Measurements from ENCODE around the gene XPO1. TPM values are rescaled to one million over a fixed set of nuclear protein-coding genes. Genes with fewer than 3 reads are reported as not detected.
"Not testable (repeated sequence)": the region's sequence is repeated elsewhere in the genome, so short reads cannot be mapped to it uniquely, and the experiment has no call there.

Gene XPO1
- total and polyA plus RNA-seq, 4 donors: 15.0 to 149 (median 41.3) TPM

- Histone ChIP-seq H3K4me1 (ENCODE audit: control insufficient read depth in 4 of 4, insufficient read depth in 4 of 4, low read length in 3 of 4) (no peaks in the 10 kb centered on the region), H3K27ac (ENCODE audit: low read depth in 1 of 2, low read length in 2 of 2) (no peak overlapping the region), H3K4me3 (ENCODE audit: low read depth in 1 of 3, low read length in 3 of 3) (no peak overlapping the region), H3K9ac (ENCODE audit: low read depth in 1 of 2, low read length in 2 of 2) (no peak overlapping the region), H3K36me3 (ENCODE audit: control insufficient read depth in 4 of 4, insufficient read depth in 3 of 4, low read depth in 1 of 4, low read length in 3 of 4) (peaks cover 6 to 38% (median 14%) of the 10 kb centered on the region in 4 donors), H3K27me3 (ENCODE audit: control insufficient read depth in 4 of 4, insufficient read depth in 4 of 4, low read length in 3 of 4) (no peaks in the 10 kb centered on the region), H3K9me3 (ENCODE audit: control insufficient read depth in 4 of 4, low read length in 3 of 4) (no peaks in the 10 kb centered on the region)
- 88% methylated on average over 6 of the region's 6 CpGs for WGBS
- TF ChIP-seq ZBTB33 (IDR thresholded peaks at IDR 0.05) (no peak), SP1 (IDR thresholded peaks at IDR 0.05) (no peak), GABPA (IDR thresholded peaks at IDR 0.05 in 1 of 2, conservative IDR thresholded peaks at IDR 0.05 in 1 of 2) (no peak), FOXA2 (IDR thresholded peaks at IDR 0.05) (no peak), ATF3 (IDR thresholded peaks at IDR 0.05) (no peak), MAX (IDR thresholded peaks at IDR 0.05) (no peak), CTCF (IDR thresholded peaks at IDR 0.05; ENCODE audit: low read depth, low read length, missing input control) (no peak), HNF4G (IDR thresholded peaks at IDR 0.05) (no peak), TAF1 (conservative IDR thresholded peaks at IDR 0.05) (no peak), EGR1 (IDR thresholded peaks at IDR 0.05; ENCODE audit: low read depth in 2 of 2) (no peak), FOXA1 (IDR thresholded peaks at IDR 0.05) (no peak), RAD21 (IDR thresholded peaks at IDR 0.05) (no peak), HNF4A (conservative IDR thresholded peaks at IDR 0.05) (no peak)
- DNase-seq (ENCODE audit: low spot score): no peak
Observed at GRCh38 chr2:61478086-61478485, 60.1 kb downstream of the XPO1 start.

GRCh38 chr2:61476929-61477589, 61.1 kb downstream of the XPO1 start:
- H3K36me3 ChIP-seq (ENCODE audit: control insufficient read depth in 4 of 4, insufficient read depth in 3 of 4, low read depth in 1 of 4, low read length in 3 of 4): peaks cover 3 to 27% (median 9%) of the 10 kb centered on the region in 4 donors
- not testable (repeated sequence) for H3K9ac ChIP-seq (ENCODE audit: low read depth in 1 of 2, low read length in 2 of 2); H3K4me3 ChIP-seq (ENCODE audit: low read depth in 1 of 3, low read length in 3 of 3); H3K27ac ChIP-seq (ENCODE audit: low read depth in 1 of 2, low read length in 2 of 2); H3K27me3 ChIP-seq (ENCODE audit: control insufficient read depth in 4 of 4, insufficient read depth in 4 of 4, low read length in 3 of 4); H3K4me1 ChIP-seq (ENCODE audit: control insufficient read depth in 4 of 4, insufficient read depth in 4 of 4, low read length in 3 of 4); DNase-seq (ENCODE audit: low spot score); H3K9me3 ChIP-seq (ENCODE audit: control insufficient read depth in 4 of 4, low read length in 3 of 4)
- WGBS: 96% methylated on average over 12 of the region's 12 CpGs
